GM10847 (cell line): ENCODE data around the gene FYTTD1.
A peak's percentile ranks its signal among the peaks of the same experiment; 100 is the strongest.

Source experiments
- POLR2A ChIP-seq: IDR thresholded peaks from 2 replicates; pipeline ENCODE4 v1.6.1; 2011; ENCODE audit not compliant: insufficient read length; ENCODE audit errors: extremely low read depth

FYTTD1 gene

DNA sequence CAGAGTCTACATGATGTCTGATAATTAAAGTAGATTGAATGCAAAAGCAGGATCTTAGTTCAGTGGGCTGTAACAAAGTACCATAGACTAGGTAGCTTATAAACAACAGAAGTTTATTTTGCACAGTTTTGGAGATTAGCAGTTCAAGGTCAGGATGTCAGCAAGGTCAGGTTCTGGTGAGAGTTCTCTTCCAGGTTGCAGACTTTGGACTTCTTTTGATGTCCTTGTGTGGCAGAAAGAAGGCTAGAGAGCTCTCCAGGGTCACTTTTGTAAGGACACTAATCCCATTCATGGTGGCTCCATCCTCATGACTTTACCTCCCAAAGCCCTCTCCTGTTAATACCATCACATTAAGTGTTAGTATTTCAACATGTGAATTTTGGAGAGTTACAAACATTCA is 12.1 kb downstream of the FYTTD1 start:
- TF ChIP-seq POLR2A, result no peak

DNA sequence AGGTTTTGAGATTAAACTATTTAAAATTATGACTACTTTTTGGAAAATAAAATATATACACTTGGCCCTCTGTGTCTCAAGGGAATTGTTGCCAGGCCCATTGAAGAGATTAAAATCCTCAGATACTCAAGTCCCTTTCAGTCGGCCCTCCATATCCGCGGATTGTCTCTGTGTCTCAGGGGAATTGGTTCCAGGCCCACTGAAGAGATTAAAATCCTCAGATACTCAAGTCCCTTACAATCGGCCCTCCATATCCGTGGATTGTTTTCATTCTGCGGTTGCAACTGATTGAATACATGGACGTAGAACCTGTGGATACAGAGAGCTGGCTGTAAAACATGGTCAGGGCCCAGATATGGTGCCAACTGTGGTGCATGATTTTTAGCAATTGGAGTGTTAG is 25.6 kb downstream of the FYTTD1 start:
- no peak for TF ChIP-seq POLR2A

DNA sequence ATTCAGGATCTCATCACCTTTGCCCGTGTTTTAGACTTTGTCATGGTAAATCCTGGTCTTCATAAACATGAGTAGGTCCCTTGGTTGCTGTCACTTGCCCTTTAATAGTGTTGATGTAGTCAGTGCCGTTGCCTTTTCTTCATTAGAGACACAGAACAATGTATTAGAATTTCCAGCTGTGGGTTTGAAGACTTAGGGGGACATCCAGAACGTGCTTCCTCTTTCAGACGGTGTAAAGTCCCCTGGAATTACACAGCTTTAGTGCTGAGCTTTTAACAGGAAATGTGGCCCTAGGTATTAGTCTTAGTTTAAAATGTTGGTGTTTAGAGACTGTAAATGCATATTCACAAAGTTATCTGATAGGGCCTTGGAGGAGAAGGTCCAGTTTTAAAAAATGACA is 32.5 kb downstream of the FYTTD1 start:
- no peak for TF ChIP-seq POLR2A

DNA sequence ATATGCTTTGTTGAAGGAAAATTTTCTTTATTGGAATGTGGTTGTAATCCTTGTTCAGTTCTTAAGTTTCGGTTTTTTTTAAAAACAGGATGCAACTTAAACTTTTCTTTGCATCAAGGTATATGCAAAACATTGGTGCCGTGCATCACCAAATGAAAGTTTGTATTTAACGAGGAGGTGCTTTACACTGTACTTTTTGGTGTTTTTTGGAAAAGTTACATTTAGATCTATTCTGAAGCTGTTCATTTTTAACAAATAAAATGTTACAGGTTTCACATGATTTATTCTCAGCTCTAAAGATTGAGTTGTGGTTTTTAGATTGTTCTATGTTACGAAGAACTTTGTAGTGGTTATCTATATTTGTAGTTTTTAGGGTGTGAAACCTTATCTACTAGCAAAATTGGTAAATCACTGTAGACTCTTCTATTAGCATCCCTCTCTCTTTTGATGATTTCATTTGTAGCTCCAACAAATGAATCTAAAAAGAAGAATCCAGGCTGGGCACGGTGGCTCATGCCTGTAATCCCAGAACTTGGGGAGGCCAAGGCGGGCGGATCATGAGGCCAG is 34.4 kb downstream of the FYTTD1 start:
- no peak for TF ChIP-seq POLR2A

DNA sequence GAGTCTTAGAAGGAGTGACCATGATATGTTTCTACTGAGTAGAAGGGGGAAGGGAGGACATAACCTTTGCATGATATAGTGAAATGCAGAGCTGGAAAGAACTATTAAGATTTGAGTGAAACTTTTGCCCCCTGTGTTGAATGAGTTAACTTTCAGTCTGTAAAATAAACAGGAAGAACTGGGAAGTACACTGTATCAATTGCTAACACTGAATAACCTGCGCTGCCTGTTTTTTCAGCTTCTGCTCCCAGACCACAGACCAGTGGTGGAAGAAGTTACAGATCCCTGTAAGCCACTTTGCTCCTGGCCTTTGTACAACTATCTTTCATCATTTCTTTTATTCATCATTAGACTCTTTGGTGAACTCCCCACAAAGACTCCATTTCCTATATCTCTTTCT is 37.7 kb downstream of the FYTTD1 start:
- TF ChIP-seq POLR2A, result no peak

DNA sequence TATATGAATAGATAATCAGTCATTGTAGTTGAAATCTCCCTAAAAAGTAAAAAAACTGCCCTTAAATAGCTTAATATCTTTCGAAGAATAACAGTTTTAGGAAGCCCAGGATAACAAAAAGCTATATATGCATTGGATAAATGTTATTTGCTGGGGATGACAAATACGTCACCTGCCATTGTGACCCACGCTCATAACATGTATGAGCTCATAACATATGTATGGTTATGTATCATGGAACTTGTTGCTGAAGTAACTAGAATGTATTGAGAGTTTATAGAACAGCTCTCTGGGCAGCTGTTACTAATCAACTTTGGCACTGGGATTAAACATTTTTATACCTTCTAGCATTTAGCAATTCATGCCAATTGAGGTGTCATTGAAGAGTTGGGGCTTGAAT is 39.6 kb downstream of the FYTTD1 start:
- no peak for TF ChIP-seq POLR2A

DNA sequence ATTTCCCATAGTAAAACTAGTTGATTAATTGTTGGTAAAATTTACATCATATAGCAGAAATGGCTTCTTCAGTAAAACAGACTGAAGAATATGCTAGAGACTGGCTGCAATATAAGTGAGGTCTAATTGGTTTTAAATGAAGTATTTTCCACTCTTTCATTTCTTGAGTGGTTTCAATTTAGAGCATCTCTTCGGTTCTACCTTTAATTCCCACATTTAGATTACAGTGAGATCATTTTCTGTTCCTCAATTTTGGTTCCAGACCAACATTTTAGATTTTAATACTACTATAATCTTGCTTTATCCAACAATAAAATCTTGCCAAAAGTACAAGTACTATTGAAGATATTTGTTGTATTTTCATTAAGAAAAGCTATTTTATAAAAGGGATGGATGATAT is 40.4 kb downstream of the FYTTD1 start:
- no peak for TF ChIP-seq POLR2A

DNA sequence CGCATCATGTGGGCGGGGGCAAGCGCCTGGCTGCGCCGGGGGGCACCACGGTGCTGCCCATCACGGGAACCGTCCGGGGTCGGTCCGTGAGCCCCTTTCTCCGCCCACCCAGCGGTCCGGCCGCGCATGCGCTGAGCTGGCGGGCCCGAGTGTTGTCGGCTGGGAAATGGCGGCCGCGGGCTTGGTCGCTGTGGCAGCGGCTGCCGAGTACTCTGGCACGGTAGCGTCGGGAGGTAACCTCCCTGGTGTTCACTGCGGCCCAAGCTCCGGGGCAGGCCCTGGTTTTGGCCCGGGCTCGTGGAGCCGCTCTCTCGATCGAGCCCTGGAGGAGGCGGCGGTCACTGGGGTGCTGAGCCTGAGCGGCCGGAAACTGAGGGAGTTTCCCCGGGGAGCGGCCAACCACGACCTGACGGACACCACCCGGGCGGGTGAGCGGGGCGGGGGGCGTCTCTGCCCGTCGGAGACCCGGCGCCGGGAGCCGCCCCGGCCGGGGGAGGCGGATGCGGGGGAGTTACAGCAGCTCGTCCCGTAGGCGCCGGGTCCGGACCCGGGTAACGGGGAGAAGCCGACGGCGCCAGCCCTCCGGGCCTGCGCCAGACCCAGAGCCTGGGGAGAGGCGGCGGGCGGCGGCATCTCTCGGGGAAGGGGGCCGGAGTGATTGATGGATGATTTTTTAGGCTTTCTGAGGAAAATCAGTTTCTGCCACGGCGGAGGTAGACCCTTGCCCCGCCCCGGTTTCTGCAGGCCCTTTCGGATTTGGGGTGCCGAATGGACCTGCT is 41.6 kb downstream of the FYTTD1 start, which contains the start of gene LRCH3:
LRCH3 (plus strand) TSS at position 142 of the 779 bp plus-strand sequence; CDS start at position 167, 25 bp downstream.
- peak; percentile 95 for TF ChIP-seq POLR2A

DNA sequence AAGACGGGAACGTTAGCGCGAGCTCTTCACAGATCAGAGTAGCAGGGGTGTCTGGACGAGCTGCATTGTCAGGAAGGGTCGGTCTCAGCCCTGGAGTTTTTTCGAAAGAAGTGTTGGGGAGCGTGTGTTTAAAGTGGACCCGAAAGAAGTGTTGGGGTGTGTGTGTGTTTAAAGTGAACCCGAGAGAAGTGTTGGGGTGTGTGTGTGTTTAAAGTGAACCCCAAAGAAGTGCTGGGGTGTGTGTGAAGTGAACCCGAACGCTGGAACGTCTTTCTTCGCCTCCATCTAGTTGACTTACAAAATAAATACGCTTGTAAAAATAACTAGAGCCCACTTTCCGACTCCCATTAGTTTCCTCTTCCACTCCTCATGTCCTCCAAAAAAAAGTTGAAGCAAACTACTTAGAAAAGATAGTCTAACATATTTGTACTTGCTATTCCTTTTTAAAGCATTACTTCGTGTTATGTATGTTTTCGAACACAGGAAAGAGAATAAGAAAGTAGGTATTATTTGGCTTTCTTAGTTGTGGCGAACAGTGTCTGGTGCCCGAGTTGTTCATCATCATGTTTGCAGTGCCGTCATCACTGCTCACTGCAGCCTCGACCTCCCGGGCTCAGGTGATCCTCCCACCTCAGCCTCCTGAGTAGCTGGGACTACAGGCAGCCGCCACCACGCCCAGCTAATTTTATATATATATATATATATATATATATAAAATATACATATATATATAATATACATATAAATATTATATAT is 42.4 kb downstream of the FYTTD1 start:
- TF ChIP-seq POLR2A, result no peak

DNA sequence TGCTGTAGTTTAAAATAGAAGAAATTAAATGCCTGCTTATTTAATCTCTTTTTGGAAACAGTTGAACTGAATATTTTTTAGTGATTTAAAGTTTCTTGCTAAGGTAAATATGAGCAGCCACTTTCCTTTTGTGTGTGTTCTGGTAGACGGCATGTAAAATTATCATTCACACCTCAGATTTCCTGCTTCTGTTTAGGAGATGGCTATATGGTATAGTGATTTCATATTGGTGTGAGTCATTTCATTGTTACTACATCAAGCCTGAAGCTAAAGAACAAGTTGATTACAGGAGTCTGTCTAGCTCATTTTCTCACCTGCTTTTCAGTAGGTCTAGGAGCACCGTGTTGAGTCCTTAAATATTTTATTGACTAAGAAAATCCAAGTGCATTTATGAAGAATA is 43.6 kb downstream of the FYTTD1 start:
- no peak for TF ChIP-seq POLR2A

DNA sequence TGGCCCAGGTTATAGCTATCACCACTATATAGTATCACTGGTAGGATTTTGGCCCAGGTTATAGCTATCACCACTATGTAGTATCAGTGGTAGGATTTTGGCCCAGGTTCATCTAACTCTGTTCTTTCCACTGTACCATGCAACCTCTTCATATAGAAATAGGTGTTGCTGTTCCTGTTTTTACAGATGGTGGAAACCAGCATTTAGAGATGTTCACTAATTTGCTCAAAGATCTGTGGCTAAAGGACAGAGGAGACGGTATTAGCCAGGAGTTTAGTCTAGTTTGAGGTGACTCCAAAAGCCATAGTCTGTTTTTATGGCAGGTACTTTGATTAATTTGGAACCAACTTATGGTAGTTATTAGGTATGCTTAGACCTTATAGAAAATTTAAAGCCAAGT is 44.4 kb downstream of the FYTTD1 start:
- TF ChIP-seq POLR2A, result no peak

DNA sequence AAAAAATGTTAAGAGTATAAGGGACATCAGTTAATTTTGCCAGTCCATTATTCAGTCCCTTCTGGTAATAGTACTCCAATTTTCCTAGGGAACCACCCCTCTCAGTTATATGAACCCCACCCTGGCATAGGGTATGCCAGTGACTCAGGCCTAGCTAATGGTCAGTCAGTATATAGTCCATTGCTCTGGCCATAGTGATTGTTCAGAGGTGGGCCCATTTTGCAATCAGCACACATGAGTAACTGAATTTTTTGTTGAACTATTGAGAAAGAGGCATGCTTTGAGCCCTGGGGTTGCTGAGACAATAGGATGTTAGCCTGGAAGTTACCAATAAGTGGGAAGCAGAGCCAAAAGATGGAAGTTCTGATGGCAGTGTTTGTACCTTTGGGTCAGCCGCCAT is 45.5 kb downstream of the FYTTD1 start:
- TF ChIP-seq POLR2A, result no peak

DNA sequence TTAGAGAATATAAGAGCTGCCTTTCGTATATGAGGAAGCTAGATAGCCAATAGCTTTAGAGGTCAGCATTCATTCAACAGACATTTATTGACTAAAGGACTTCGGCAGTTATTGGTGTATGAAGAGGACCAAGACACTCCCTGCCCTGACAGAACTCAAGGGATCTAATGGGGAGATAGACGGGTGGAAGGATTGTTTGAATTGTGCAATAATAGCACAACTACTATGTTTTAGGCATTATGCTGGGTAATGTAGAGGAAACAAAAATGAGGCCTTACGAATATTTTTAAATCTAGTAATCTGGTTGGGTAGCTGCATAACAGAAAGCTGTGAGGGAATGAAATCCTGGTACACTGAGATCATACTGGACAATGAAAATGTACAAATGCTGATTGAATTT is 46.4 kb downstream of the FYTTD1 start:
- TF ChIP-seq POLR2A, result no peak

DNA sequence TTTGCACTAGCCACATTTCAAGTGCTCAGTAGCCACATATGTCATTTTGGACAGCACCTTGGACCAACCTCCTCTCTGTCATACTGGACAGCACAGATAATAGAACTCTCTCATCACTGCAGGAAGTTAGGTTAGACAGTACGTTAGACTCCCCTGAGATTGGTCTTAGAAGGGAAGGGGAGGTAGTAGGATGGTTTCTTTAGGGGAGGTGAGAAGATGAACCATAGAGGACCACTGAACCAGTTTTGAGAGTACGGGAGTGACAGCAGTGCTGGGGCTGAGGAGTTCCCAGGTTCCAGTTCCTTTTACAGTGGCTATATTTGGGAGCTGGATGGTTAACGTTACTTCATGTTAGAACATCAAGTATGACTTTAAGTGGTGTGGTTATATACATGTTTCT is 49.2 kb downstream of the FYTTD1 start:
- TF ChIP-seq POLR2A, result no peak

DNA sequence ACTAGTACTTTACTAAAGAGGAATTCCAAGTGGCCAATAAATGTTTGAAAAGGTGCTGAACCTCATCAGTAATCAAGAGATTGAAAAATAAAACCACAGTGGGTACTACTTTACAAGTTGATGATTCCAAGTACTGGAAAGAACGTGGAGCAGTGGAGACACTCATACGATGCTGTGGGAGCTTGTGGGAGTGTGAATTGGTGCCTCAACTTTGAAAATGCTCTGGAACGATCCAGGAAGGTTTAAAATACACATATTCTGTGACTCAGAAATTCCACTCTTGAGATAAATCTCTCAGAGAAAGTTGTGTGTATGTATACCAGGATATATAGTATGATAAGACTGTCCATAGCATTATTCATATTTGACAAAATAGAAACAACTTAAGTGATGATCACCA is 50.7 kb downstream of the FYTTD1 start:
- no peak for TF ChIP-seq POLR2A
